PC-9 (cell line): Measurements from ENCODE around the gene CDS2.

ENCODE experiments used
- CTCF ChIP-seq: fragments of 200-600 bp; sonication (generic); conservative IDR thresholded peaks from 2 replicates; pipeline ENCODE4 v1.6.1; 2017; ENCODE audit warnings: mixed run types, antibody characterized with exemption, mild to moderate bottlenecking, moderate library complexity
- EZH2 ChIP-seq: fragments of 200-600 bp; sonication (generic); IDR thresholded peaks from 2 replicates; pipeline ENCODE4 v1.8.0; 2017; ENCODE audit warnings: antibody characterized with exemption, low read depth

DNA sequence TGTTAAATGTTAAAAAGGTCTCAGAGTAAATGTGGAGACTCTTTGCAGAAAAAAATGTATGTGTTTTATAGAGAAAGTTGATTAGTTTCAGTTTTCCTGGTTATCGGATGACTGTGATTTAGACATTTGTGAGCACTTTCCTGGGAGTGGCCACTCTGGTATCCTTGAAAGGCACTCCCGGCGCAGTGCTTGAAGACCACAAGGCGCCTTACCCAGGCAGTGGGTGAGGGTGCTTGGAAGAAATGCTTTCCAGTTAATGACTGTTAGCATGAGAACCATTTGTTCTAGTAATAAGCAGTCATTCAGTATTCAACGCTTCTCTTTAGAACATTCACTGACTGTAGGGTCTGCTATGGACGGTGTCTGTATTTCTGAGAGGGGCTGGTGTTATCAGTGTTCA, 7.2 kb downstream of the CDS2 start:
- TF ChIP-seq CTCF (no peak), EZH2 (no peak)
